HepG2 (cell line): ENCODE measurements around the gene PEPD. TPM values are rescaled to one million over a fixed set of nuclear protein-coding genes. Genes with fewer than 3 reads are reported as not detected.

Experiments
- ESRRA ChIP-seq: sonication (generic); formaldehyde crosslinking; IDR thresholded peaks from 2 replicates; pipeline ENCODE4 v1.5.1; 2020; ENCODE audit warnings: mild to moderate bottlenecking, low read depth, missing genetic modification reagents
- IRF2 ChIP-seq: IDR thresholded peaks from 2 replicates; pipeline ENCODE4 v1.6.1; 2018; ENCODE audit warnings: missing genetic modification reagents, missing compliant biosample characterization
- SNAPC2 ChIP-seq: sonication (generic); formaldehyde crosslinking; IDR thresholded peaks from 2 replicates; pipeline ENCODE4 v1.8.1; 2022; ENCODE audit warnings: mild to moderate bottlenecking, missing genetic modification reagents
- SRF ChIP-seq: IDR thresholded peaks from 2 replicates; pipeline ENCODE4 v1.6.1; 2011; ENCODE audit warnings: mild to moderate bottlenecking, low read depth, low read length, moderate library complexity
- TAF1 ChIP-seq: sonication (generic); formaldehyde crosslinking; IDR thresholded peaks from 2 replicates; pipeline ENCODE4 v1.4.0; 2020; ENCODE audit warnings: missing genetic modification reagents
- TBL1XR1 ChIP-seq: fragments of 150-350 bp; IDR thresholded peaks from 2 replicates; pipeline ENCODE4 v1.6.1; 2014; ENCODE audit warnings: borderline replicate concordance, low read length; ENCODE audit not compliant: partially characterized antibody
- TOE1 ChIP-seq: sonication (generic); formaldehyde crosslinking; IDR thresholded peaks from 2 replicates; pipeline ENCODE4 v1.4.0; 2020; ENCODE audit warnings: mild to moderate bottlenecking, missing genetic modification reagents
- ZHX2 ChIP-seq, 2 experiments: sonication (generic) in 1 of 2; formaldehyde crosslinking in 1 of 2; IDR thresholded peaks; 2 replicates each; pipeline versions ENCODE4 v1.6.1 to v1.9.0; 2014 to 2022; ENCODE audit warnings: antibody characterized with exemption in 1 of 2, borderline replicate concordance in 1 of 2, inconsistent platforms in 1 of 2, low read depth in 1 of 2, missing genetic modification reagents in 1 of 2
- ZNF101 ChIP-seq: sonication (generic); formaldehyde crosslinking; IDR thresholded peaks from 2 replicates; pipeline ENCODE4 v1.4.0; 2020; ENCODE audit warnings: mild to moderate bottlenecking, low read depth, missing genetic modification reagents, borderline replicate concordance
- ZNF136 ChIP-seq: sonication (generic); formaldehyde crosslinking; IDR thresholded peaks from 2 replicates; pipeline ENCODE4 v1.8.1; 2022; ENCODE audit warnings: low read depth, mild to moderate bottlenecking, moderate library complexity, missing genetic modification reagents
- ZNF367 ChIP-seq: sonication (generic); formaldehyde crosslinking; IDR thresholded peaks from 2 replicates; pipeline ENCODE4 v1.4.0; 2020; ENCODE audit warnings: missing genetic modification reagents, borderline replicate concordance
- ZNF720 ChIP-seq: sonication (generic); formaldehyde crosslinking; IDR thresholded peaks from 2 replicates; pipeline ENCODE4 v1.4.0; 2020; ENCODE audit warnings: missing genetic modification reagents
- ZNF747 ChIP-seq: sonication (generic); formaldehyde crosslinking; IDR thresholded peaks from 2 replicates; pipeline ENCODE4 v1.8.1; 2023; ENCODE audit warnings: missing genetic modification reagents, mild to moderate bottlenecking, borderline replicate concordance
- polyA plus RNA-seq, 8 experiments: library from polyadenylated mRNA; depleted of rRNA in 3 of 8; stranded (reverse) in 7 of 8; unstranded in 1 of 8; fragments of >200 nt; fragmentation: Illumina TruSeq in 4 of 8; extraction: Trizol in 4 of 8; gene quantifications; 2 replicates each; pipeline versions ENCODE4 v1.2.1 to v1.2.3, GENCODE V29; 2011 to 2016; ENCODE audit warnings: low read depth in 4 of 8, missing spikeins in 1 of 8, mixed read lengths in 1 of 8; ENCODE audit not compliant: insufficient read depth in 1 of 8
- total RNA-seq, 5 experiments: library from RNA; depleted of rRNA; stranded (reverse); fragments of >200 nt; fragmentation: Illumina TruSeq; extraction: Trizol; gene quantifications; 2 replicates each; pipeline ENCODE4 v1.2.3, GENCODE V29; 2016; ENCODE audit warnings: low read depth in 1 of 5

Gene PEPD
- total and polyA plus RNA-seq, 2 of the 13 experiments (the other 11 are each of a cell fraction or from before 2014, with no cell fraction given): 60.7 to 75.1 TPM

GRCh38 chr19:33396701-33397535, 124.7 kb downstream of the PEPD start (continued):
- TF ChIP-seq ZHX2 (IDR thresholded peaks at IDR 0.05; ENCODE audit: low read depth) (peak; percentile 33; the same call in 1 of the 2 replicates), ZHX2 (CRISPR knock-in tag; IDR thresholded peaks at IDR 0.05; ENCODE audit: borderline replicate concordance) (no peak), ZNF720 (no peak), TAF1 (CRISPR knock-in tag) (no peak), ZNF747 (CRISPR knock-in tag) (no peak; the same call in 1 of the 2 replicates), TBL1XR1 (peak; percentile 58), TOE1 (CRISPR knock-in tag) (0 out of 2 replicates have a peak, but pooled peaks have one; percentile 42), ESRRA (CRISPR knock-in tag) (peak; percentile 94), ZNF101 (no peak), SRF (0 out of 2 replicates have a peak, but pooled peaks have one; percentile 16), ZNF367 (no peak), IRF2 (peak; percentile 84), SNAPC2 (CRISPR knock-in tag) (peak; percentile 77), ZNF136 (CRISPR knock-in tag) (no peak)
